Stimulated activated CD4-positive, alpha-beta T cell treated with anti-CD3 and anti-CD28 coated beads, Interleukin-12 subunit alpha, Interleukin-12 subunit beta, amount 100 ng/mL, for 24 hours (primary cell): Measurements from ENCODE around the gene MYO7A.

Experiments
- DNase-seq, 2 experiments: peaks; one replicate each; pipeline ENCODE4 v3.0.0-alpha.2; 2020; ENCODE audit warnings: low read depth in 2 of 2

The MYO7A gene

DNA sequence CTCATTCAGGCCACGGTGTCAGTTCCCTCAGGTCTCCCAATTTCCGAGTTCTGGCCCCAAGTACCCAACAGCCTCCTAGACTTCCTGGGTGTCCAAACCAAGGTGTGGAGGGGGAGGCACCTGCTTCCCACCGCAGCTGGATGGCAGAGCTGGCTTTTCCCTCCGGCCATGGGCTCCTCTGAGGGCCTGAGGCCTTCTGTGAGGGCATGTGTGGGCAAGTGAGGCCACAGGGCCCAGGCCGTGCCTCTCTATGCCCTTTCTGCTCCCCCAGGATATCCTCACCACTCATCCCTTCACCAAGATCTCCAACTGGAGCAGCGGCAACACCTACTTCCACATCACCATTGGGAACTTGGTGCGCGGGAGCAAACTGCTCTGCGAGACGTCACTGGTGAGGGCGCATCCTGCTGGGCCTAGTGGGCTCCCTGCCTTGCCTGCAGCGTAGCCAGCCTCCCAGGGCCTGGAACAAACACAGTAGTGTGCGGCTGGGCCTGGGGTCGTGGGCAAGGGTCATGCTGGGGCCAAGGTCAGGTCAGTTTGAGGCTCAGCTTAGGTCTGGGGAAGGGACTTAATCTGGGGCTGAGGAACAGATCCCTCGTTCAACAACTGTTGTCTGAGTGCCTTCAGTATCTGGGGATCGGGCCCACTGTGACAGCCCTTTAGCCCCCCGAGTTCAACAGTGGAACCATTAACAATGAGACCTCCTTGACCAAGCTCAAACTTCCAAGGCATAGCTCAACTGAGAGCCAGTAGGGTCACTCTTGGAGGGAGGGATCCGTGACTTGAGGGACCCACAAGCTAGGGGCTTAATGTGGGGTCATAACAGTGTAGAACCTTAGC is 85.8 kb downstream of the MYO7A start:
- DNase-seq, result no peak

DNA sequence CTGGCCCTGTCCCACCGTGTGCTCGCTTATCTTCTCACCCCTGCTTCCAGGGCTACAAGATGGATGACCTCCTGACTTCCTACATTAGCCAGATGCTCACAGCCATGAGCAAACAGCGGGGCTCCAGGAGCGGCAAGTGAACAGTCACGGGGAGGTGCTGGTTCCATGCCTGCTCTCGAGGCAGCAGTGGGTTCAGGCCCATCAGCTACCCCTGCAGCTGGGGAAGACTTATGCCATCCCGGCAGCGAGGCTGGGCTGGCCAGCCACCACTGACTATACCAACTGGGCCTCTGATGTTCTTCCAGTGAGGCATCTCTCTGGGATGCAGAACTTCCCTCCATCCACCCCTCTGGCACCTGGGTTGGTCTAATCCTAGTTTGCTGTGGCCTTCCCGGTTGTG is 86.5 kb downstream of the MYO7A start:
- no peak for DNase-seq

DNA sequence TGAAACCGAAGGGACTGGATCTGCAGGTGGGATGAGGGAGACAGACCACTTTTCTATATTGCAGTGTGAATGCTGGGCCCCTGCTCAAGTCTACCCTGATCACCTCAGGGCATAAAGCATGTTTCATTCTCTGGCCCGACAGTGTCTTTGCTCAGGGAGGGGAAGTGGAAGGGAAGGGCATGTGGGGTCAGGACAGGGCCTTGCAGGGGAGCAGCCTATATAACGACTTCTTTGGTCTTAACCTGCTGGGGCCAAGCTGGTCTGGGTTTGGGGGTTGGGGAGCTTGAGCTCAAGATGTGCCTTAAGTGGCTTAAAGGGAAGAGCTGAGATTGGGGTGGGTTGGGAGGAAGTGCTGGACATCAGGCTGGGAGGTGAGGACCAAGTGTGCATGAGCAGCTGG is 87.1 kb downstream of the MYO7A start:
- no peak for DNase-seq

DNA sequence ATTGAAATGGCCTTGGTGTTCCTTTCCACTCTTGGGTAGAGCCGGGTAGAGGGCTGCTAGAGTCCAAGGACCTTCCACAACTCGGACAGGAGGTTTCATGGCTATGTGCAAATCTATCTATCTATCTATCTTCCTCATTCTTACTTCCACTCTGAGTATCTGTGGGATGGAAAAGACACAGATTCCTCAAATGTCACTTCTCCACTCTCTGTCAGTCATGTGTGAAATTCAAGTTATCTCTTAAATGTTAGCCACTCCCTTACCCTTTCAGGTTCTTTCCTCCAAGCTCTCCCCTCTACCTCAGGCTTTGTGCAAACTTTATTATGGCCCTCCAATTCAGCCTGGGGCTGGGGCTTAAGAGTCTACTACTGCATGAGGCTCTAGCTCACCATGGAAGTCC is 89.1 kb downstream of the MYO7A start:
- no peak for DNase-seq

DNA sequence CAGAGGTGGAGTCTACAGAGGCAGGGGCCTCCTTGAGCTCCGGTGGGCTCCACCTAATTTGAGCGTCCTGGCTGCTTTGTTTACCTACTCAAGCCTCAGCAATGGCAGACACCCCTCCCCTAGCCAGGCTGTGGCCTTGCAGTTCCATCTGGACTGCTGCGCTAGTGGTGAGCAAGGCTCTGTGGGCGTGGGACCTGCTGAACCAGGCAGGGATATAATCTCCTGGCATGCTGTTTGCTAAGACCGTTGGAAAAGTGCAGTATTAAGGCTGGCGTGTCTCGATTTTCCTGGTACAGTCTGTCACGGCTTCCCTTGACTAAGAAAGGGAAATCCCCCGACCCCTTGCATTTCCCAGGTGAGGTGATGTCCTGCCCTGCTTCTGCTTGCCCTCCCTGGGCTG is 95.8 kb downstream of the MYO7A start:
- no peak for DNase-seq

- no peak for DNase-seq
These were observed 103.0 kb downstream of the MYO7A start for GRCh38 chr11:77230878-77231605.

DNA sequence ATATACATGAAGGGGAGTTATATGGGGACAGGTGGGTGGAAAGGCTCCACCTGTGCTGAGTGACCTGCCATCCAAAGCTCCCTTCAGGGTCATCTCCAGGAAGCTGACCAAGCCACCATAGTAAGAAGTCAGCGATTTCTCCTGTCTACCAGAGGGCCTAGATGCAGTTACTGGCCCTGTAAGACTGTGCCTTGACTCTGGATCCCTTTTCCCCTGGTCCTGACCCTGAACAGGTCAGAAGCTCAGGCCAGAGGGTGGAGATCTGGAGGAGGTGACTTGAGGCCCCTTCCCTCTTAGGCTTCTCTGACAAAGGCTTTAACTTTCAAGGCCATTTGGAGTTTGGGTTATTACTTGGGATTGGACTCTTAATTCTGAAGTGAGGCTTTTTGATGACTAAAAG is 103.8 kb downstream of the MYO7A start:
- DNase-seq, result no peak

- DNase-seq, result no peak
These were observed 104.2 kb downstream of the MYO7A start for GRCh38 chr11:77232242-77232641.

GRCh38 chr11:77233011-77233410 is 105.0 kb downstream of the MYO7A start:
- DNase-seq, result no peak

GRCh38 chr11:77236901-77237300 is 108.9 kb downstream of the MYO7A start:
- no peak for DNase-seq

GRCh38 chr11:77244277-77245027 is 116.4 kb downstream of the MYO7A start:
- DNase-seq, result no peak

GRCh38 chr11:77249427-77249826 is 121.4 kb downstream of the MYO7A start:
- no peak for DNase-seq

GRCh38 chr11:77250881-77251640 is 123.0 kb downstream of the MYO7A start:
- DNase-seq, result no peak

DNA sequence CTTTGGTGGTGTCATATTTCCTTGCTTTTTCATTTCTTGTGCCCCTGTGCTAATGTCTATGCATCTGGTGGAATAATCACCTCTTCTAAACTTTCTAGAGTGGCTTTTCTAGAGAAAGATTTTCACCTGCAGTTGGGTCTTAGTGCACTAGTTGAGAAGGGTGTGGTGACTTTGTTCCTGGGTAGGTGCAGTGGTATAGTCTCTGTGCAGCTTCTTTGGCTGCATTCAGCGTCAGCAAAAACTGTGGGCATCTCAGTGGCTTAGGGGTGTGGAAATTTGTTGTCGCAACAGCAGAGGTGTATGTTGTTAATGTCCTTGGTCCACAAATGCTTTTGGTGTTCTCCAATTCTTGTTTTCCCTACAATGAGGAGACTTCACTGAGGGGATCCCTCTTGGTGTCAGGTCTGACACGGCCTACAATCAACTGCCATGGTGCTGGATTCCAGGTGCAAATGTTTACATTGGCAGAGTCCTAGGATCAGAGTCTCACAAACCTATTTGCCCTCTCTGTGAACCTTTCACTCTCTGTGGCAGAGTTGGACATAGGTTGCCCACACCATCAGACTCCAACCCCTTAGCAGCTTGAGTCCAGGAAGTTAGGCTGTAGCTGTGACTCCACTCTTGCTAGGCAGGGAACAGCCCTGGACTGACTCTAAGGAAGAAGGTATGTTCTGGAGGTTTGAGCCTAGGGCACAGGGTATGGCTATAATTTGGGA is 124.7 kb downstream of the MYO7A start:
- DNase-seq, result no peak

GRCh38 chr11:77253690-77254089 is 125.6 kb downstream of the MYO7A start:
- DNase-seq, result no peak

GRCh38 chr11:77259641-77260040 is 131.6 kb downstream of the MYO7A start:
- DNase-seq, result no peak

DNA sequence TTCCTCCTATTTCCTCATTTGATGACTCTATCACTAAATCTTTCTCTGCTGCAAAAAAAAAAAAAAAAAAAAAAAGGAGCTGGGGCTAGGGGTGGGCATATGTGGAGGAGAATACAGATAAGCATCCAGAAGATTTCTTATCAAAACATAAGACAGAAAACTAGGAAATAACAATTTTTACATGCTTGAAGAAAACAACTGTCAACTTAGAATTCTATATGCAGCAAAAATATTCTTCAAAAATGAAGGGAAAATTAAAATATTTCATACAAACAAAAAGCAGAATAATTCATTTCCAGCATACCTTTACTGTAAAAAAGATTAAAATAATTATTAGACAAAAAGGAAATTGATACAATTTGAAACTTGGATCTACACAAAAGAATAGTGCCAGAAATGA is 134.8 kb downstream of the MYO7A start:
- no peak for DNase-seq
